CD4-positive, alpha-beta T cell treated with Interleukin-1 beta for 1 hour (primary cell): ENCODE results near the gene TBK1.

Source experiments
- DNase-seq, 2 donors: peaks; one replicate each; pipeline ENCODE4 v3.0.0-alpha.2; 2020 to 2022

TBK1 gene

DNA sequence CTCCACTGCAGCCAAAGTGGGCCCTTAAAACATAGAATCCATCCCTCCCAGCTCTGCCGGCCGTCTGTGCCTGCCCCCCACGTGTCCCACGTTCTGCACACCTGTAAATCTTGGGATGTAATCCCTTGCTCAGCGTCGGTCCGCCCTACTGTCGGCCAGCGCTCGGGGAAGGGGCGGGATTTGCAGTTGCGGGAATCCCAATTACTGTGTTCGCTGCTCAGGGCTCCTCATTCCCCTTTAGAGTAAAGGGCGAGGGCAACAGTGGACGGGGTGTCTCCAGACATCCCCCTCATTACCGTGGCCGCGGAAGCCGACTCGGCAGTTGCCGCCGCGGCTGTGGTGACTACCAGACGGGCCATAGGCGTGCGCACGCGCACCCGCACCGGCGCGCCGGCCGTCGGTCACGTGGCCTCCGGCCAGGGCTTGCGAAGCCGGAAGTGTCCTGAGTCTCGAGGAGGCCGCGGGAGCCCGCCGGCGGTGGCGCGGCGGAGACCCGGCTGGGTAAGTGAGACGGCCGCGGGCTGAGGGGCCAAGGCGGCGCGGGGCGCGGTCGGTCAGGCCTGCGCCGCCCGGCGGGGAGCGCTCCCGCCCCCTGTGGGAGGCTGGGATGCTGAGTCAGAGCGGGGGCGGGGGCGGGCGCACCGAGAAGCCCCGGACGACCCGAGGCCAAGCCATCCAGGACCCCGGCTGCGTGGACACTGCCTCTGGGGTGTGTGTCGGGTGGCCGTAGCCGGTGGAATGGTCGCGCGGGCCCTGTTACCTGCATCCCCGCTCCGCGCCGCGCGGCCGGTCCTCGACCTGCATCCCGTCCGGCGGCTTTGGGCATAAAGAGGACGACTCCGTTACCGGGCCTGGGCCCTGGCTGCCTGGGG, at the start of gene TBK1:
Gene TBK1, plus strand, starts transcription at position 434 of the 872 bp plus-strand sequence. CDS start 3,751 bp downstream, outside the sequence.
- peak; percentile 69 to 80 for DNase-seq

- DNase-seq: no peak
Observed at GRCh38 chr12:64402181-64402580, 49.7 kb upstream of the TBK1 start.

- DNase-seq: peak; percentile 94 to 96
Observed at GRCh38 chr12:64403707-64404469, 48.0 kb upstream of the TBK1 start, which contains the start of gene XPOT. Gene XPOT (plus strand): TSS chr12:64404392. CDS start chr12:64410036, 5,644 bp downstream.

GRCh38 chr12:64404470-64405256, 47.3 kb upstream of the TBK1 start:
- DNase-seq: peak; percentile 29 to 36

GRCh38 chr12:64407342-64408223, 44.3 kb upstream of the TBK1 start:
- no peak for DNase-seq

DNA sequence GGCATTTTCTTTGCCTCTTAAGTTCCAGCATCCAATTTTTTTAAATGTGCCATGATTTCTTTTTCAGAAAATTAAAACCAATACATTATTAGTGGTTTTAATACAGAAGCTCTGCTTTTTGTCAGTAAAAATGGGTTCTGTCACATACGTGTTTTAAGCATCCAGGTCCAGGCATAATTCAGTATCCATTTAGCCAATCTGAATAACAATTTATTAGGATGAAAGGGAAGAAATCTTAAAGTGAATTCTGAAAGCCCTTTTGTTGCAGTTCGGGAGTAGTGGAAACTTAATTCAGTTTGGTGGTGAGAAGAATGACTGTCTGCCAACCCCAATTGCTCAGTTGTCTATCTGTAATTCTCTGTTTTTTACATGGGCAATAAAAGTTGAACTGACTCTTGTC, 40.5 kb upstream of the TBK1 start:
- DNase-seq: no peak

DNA sequence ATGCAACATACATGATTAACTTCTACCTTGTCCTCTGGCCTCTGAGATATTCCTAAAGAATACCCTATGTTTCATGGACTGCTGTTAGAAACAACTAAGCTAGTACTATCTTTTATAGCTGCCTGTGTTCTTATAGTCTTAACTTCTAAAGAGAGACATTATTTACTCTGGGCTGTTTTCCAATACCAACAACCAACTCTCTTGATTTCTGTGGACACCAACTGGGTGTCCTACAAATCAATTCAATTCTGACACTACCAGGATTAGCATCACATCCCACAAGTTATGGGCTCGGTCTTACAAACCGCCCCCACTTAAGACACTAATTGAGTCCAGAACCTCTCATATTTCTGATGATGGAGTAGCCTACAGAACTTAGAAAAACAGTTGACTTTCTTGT, 39.5 kb upstream of the TBK1 start:
- no peak for DNase-seq

DNA sequence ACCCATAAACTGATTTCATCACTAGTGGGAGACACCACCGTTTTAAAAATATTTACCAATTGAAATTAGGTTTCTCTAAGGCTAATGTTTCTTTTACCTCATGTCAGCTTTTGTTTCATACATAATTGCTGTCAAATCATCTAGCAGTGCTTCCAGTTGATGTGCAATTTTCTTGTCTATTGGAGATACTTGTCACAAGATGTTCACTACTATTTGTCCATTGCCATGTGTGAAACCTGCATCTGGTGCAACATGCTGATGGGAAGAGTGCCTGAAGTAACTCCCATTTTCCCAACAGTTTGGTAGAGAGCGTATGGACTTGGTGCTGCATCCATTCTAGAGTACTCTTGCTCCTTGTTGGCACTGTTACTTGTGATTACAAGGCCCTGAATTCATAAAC, 38.0 kb upstream of the TBK1 start:
- no peak for DNase-seq

DNA sequence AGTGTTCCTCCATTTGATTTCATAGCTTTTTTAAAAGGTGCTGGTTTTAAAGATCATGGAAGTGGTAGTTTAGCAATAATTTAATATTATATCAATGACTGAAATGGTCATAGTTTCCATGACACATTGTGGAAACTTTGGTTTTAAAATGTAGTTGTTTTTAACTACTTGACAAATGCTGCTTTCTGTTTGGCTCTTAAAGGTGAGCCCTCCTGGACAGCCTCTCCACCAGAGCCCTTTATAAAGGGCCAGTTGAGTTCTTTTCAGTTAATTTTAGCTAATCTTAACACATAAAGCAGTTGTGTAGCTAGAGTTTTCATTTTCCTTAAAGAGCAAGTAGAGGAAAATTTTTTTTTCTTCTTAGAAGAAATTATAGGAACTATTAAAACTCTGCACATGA, 33.7 kb upstream of the TBK1 start:
- DNase-seq: no peak

DNA sequence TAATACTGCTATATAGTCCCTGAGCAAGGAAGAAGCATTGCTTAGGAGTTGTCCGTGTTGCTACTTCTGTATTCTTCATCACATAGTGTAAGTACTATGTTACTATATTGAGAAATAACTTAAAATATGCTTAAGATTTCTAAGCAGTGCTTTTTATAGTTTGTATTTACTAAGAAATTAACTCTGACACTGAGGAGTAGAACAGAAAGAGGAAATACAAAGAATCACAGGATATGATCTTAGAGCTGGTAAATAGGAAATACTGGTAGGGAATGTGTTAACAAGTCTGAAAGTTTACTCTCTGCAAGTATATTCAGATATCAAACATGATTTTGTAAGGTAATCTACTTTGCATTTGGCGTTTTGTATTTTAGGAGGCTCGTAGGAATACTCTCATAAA, 32.2 kb upstream of the TBK1 start:
- no peak for DNase-seq

DNA sequence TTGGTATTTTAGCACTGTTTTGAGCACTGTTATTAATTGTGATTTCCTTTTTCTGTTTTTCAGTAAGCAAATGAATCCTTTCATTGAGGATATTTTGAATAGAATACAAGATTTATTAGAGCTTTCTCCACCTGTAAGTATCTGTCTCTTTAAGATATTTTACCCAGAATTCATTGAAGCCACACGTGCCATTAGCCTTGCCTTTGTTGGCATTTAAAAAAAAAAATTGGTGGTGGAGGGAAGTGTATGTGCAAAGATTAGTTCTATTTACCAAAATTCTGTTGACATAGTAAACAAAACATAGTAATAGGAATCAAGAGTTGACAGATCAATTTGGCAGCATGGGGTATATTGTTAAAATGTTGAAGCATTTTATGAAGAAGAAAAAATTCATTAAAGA, 23.9 kb upstream of the TBK1 start:
- no peak for DNase-seq

DNA sequence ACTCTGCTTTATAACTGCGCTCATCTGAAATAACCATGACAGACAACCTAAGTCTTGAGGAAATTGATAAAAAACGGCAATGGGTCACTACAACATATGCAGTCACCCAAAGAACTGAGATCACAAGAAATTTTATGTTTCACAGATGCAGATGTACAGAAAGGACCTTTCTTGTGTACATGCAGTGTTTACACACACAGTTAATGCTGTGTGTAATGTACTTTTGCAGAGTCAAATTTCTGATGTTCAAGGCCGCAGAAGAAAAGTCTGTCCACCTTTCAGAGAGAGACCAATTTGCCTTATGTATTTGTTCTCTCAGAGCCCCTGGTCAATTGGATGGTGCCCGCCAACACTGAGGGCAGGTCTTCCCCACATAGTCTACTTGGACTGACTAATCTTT, 23.0 kb upstream of the TBK1 start:
- no peak for DNase-seq

- DNase-seq: no peak
Observed at GRCh38 chr12:64430886-64431285, 21.0 kb upstream of the TBK1 start.

GRCh38 chr12:64431791-64432190, 20.1 kb upstream of the TBK1 start:
- DNase-seq: no peak

GRCh38 chr12:64433915-64434314, 18.0 kb upstream of the TBK1 start:
- no peak for DNase-seq

DNA sequence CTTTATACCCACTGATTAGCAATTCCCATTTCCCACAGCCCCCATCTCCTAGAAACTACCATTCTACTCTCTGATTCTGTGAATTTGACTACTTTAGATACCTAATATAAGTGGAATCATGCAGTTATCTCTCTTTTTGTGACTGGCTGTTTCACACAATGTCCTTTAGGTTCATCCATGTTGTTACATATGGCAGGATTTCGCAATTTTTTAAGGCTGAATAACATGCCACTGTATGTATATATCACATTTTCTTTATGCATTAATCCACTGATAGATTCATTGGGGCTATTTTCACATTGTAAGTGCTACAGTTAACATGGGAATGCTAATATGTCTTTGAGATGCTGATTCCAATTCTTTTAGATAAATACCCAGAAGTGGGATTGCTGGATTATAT, 11.8 kb upstream of the TBK1 start:
- DNase-seq: no peak

- no peak for DNase-seq
Observed at GRCh38 chr12:64445490-64445889, 6.4 kb upstream of the TBK1 start.

DNA sequence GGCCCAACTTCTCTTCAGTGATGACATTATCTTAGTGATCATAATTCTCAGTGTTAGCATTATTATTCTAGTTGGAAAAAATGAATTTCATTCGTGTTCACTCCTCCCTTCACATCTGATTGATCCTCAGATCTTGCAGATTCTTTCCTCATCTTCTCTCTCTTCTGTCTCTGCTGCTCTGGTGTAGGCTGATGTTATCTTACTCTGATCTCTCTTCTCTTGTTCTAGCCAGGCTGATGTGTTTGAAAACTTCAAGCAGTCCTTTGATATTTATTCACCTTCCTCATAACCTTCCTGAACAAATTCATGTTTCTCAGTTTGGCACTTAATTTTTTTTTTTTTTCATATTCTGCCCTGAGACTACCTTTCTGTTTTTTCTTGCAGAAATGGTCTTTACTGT, 5.6 kb upstream of the TBK1 start:
- no peak for DNase-seq

DNA sequence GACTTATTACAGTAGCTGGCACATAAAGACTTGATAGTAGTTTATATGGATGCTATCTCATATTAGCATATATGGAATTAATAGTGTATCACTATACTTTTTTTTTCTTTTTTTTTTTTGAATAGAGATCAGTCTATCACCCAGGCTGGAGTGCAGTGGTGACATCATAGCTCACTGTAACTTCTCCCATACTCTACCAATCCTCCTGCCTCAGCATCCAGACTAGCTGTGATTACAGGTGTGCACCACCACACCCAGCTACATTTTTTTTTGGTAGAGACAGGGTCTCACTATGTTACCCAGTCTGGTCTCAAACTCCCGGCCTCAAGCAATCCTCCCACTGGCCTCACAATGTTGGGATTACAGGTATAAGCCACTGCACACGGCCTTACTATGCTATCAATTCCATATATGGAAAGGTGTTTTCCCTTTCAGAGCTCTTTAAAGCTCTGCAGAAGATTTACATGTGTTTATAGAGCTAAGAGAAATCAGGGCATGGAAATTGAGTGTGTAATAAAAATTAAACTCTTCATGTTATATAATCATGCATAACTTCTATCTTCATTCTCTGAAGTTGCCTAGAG, 1.8 kb upstream of the TBK1 start:
- DNase-seq: no peak

GRCh38 chr12:64450711-64451486, 1.0 kb upstream of the TBK1 start:
- DNase-seq: no peak
